GM23338 (cell line): ENCODE results near the gene FNDC4.

Experiments used
- CREB1 ChIP-seq: fragments of 250-450 bp; sonication (Bioruptor Pico); IDR thresholded peaks from 2 replicates; pipeline ENCODE4 v1.5.0; 2020; ENCODE audit warnings: low read depth, mild to moderate bottlenecking, moderate library complexity
- ETS1 ChIP-seq: IDR thresholded peaks from 2 replicates; pipeline ENCODE4 v1.6.1; 2016; ENCODE audit warnings: antibody characterized with exemption
- EZH2 ChIP-seq: fragments of 200-600 bp; sonication (generic); IDR thresholded peaks from one replicate; pipeline ENCODE4 v1.8.0; 2017; ENCODE audit warnings: antibody characterized with exemption, mild to moderate bottlenecking, low read depth; ENCODE audit not compliant: unreplicated experiment
- EZH2phosphoT487 ChIP-seq: fragments of 200-600 bp; sonication (generic); IDR thresholded peaks from one replicate; pipeline ENCODE4 v1.8.1; 2018; ENCODE audit warnings: antibody characterized with exemption; ENCODE audit not compliant: unreplicated experiment
- JUNB ChIP-seq: IDR thresholded peaks from one replicate; pipeline ENCODE4 v1.6.1; 2016; ENCODE audit warnings: antibody characterized with exemption; ENCODE audit not compliant: unreplicated experiment
- NANOG ChIP-seq: IDR thresholded peaks from 2 replicates; pipeline ENCODE4 v1.6.1; 2016; ENCODE audit warnings: antibody characterized with exemption, borderline replicate concordance
- POLR2AphosphoS5 ChIP-seq: IDR thresholded peaks from 2 replicates; pipeline ENCODE4 v1.6.1; 2016; ENCODE audit warnings: antibody characterized with exemption, low read depth
- STAT1 ChIP-seq: IDR thresholded peaks from one replicate; pipeline ENCODE4 v1.6.1; 2016; ENCODE audit warnings: antibody characterized with exemption; ENCODE audit not compliant: unreplicated experiment
- ZNF114 ChIP-seq: fragments of 250-450 bp; sonication (Bioruptor Pico); IDR thresholded peaks from 2 replicates; pipeline ENCODE4 v1.5.0; 2020; ENCODE audit warnings: mild to moderate bottlenecking, moderate library complexity
- ZNF331 ChIP-seq: fragments of 250-450 bp; sonication (Bioruptor Pico); IDR thresholded peaks from 2 replicates; pipeline ENCODE4 v1.5.0; 2020; ENCODE audit warnings: low read depth, mild to moderate bottlenecking, moderate library complexity
- ZNF462 ChIP-seq: fragments of 250-450 bp; sonication (Bioruptor Pico); IDR thresholded peaks from 2 replicates; pipeline ENCODE4 v1.5.0; 2020; ENCODE audit warnings: mild to moderate bottlenecking, moderate library complexity
- TF ChIP-seq, protein P1 (sequence below), 2 experiments: fragments of 200-600 bp in 1 of 2; sonication (generic) in 1 of 2; conservative IDR thresholded peaks; 2 replicates each; pipeline versions ENCODE4 v1.5.1 to v1.6.1; 2016 to 2017; ENCODE audit warnings: antibody characterized with exemption in 2 of 2, low read depth in 2 of 2, mild to moderate bottlenecking in 2 of 2, moderate library complexity in 1 of 2
- TF ChIP-seq, protein P2 (sequence below): IDR thresholded peaks from one replicate; pipeline ENCODE4 v1.6.1; 2018; ENCODE audit warnings: antibody characterized with exemption; ENCODE audit not compliant: unreplicated experiment

GRCh38 chr2:27442920-27443282, 52.1 kb downstream of the FNDC4 start:
- no peak for TF ChIP-seq EZH2
- TF ChIP-seq, protein P1, sequence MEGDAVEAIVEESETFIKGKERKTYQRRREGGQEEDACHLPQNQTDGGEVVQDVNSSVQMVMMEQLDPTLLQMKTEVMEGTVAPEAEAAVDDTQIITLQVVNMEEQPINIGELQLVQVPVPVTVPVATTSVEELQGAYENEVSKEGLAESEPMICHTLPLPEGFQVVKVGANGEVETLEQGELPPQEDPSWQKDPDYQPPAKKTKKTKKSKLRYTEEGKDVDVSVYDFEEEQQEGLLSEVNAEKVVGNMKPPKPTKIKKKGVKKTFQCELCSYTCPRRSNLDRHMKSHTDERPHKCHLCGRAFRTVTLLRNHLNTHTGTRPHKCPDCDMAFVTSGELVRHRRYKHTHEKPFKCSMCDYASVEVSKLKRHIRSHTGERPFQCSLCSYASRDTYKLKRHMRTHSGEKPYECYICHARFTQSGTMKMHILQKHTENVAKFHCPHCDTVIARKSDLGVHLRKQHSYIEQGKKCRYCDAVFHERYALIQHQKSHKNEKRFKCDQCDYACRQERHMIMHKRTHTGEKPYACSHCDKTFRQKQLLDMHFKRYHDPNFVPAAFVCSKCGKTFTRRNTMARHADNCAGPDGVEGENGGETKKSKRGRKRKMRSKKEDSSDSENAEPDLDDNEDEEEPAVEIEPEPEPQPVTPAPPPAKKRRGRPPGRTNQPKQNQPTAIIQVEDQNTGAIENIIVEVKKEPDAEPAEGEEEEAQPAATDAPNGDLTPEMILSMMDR (conservative IDR thresholded peaks at IDR 0.05; ENCODE audit: low read depth in 2 of 2) = no peak
- no peak for TF ChIP-seq ZNF331 (CRISPR knock-in tag)
- TF ChIP-seq POLR2AphosphoS5 = no peak
- no peak for TF ChIP-seq CREB1
- no peak for TF ChIP-seq ZNF114 (CRISPR knock-in tag)
- TF ChIP-seq, protein P2, sequence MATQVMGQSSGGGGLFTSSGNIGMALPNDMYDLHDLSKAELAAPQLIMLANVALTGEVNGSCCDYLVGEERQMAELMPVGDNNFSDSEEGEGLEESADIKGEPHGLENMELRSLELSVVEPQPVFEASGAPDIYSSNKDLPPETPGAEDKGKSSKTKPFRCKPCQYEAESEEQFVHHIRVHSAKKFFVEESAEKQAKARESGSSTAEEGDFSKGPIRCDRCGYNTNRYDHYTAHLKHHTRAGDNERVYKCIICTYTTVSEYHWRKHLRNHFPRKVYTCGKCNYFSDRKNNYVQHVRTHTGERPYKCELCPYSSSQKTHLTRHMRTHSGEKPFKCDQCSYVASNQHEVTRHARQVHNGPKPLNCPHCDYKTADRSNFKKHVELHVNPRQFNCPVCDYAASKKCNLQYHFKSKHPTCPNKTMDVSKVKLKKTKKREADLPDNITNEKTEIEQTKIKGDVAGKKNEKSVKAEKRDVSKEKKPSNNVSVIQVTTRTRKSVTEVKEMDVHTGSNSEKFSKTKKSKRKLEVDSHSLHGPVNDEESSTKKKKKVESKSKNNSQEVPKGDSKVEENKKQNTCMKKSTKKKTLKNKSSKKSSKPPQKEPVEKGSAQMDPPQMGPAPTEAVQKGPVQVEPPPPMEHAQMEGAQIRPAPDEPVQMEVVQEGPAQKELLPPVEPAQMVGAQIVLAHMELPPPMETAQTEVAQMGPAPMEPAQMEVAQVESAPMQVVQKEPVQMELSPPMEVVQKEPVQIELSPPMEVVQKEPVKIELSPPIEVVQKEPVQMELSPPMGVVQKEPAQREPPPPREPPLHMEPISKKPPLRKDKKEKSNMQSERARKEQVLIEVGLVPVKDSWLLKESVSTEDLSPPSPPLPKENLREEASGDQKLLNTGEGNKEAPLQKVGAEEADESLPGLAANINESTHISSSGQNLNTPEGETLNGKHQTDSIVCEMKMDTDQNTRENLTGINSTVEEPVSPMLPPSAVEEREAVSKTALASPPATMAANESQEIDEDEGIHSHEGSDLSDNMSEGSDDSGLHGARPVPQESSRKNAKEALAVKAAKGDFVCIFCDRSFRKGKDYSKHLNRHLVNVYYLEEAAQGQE = no peak
- no peak for TF ChIP-seq ETS1
- no peak for TF ChIP-seq NANOG
- TF ChIP-seq JUNB = no peak
- no peak for TF ChIP-seq EZH2phosphoT487
- TF ChIP-seq STAT1 = no peak
- TF ChIP-seq ZNF462 (CRISPR knock-in tag) = no peak
